HG03520 (cell line): ENCODE data around the gene KCTD21.
"Not testable (repeated sequence)": the region's sequence is repeated elsewhere in the genome, so short reads cannot be mapped to it uniquely, and the experiment has no call there.

ENCODE experiments used
- ATAC-seq: cut with Tn5 transposase; IDR thresholded peaks from one replicate; pipeline ENCODE4 v1.9.1; 2021; ENCODE audit warnings: mild to moderate bottlenecking, moderate library complexity; ENCODE audit not compliant: unreplicated experiment

KCTD21 gene

GRCh38 chr11:78188286-78189173, at the start of gene KCTD21, which contains the start of gene USP35:
TSS of gene KCTD21 (minus strand) at chr11:78188626. CDS start at chr11:78174554, 14,072 bp downstream.
TSS of gene USP35 (plus strand) at chr11:78188919. CDS start at chr11:78196246, 7,327 bp downstream.
- peak; percentile 94 for ATAC-seq

- ATAC-seq, result no peak
Observed at GRCh38 chr11:78237293-78238046, 49.0 kb upstream of the KCTD21 start.

- no peak for ATAC-seq
Observed at GRCh38 chr11:78234006-78234405, 45.6 kb upstream of the KCTD21 start.

- ATAC-seq, result not testable (repeated sequence)
Observed at GRCh38 chr11:78233046-78233445, 44.6 kb upstream of the KCTD21 start.

- no peak for ATAC-seq
Observed at GRCh38 chr11:78231962-78232501, 43.6 kb upstream of the KCTD21 start.

GRCh38 chr11:78230161-78230877, 41.9 kb upstream of the KCTD21 start:
- ATAC-seq, result no peak

- ATAC-seq, result no peak
Observed at GRCh38 chr11:78229106-78229505, 40.7 kb upstream of the KCTD21 start.

GRCh38 chr11:78228467-78228866, 40.0 kb upstream of the KCTD21 start:
- ATAC-seq, result peak; percentile 49

GRCh38 chr11:78227921-78228320, 39.5 kb upstream of the KCTD21 start:
- peak; percentile 41 for ATAC-seq

- ATAC-seq, result no peak
Observed at GRCh38 chr11:78226684-78227680, 38.6 kb upstream of the KCTD21 start.

GRCh38 chr11:78224906-78225420, 36.5 kb upstream of the KCTD21 start:
- no peak for ATAC-seq

GRCh38 chr11:78224506-78224905, 36.1 kb upstream of the KCTD21 start:
- no peak for ATAC-seq

GRCh38 chr11:78223320-78223954, 35.0 kb upstream of the KCTD21 start:
- ATAC-seq, result peak; percentile 53

GRCh38 chr11:78222726-78223125, 34.3 kb upstream of the KCTD21 start:
- ATAC-seq, result not testable (repeated sequence)

GRCh38 chr11:78221396-78222315, 33.2 kb upstream of the KCTD21 start:
- ATAC-seq, result no peak

- no peak for ATAC-seq
Observed at GRCh38 chr11:78220218-78221157, 32.1 kb upstream of the KCTD21 start.
